ENCODE results near the gene CCR8.

DNA sequence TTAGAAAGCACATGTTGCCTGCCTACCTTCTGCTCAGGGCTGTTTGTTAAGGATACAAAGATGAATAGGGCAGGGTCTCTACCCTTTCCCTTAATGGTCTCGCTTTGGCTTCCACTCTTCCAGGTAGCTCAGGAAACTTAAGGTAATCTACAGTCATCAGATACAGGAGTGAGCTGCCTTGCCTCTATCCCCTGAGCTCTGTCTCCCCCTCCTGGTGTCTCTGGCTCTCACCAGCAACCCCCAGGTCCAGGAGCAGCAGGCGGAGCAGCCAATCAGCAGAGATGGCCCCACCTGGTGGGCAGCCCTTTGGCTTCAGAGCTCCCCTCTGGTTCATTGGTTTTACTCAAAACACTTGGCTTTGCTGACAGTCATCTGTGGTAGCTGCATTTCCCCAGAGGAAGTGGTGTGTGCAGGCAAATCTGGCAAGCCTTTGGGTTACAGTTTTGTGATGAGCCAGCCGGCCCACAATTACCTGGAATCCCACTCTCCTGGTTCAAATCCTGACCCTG, 41.2 kb upstream of the CCR8 start:
- no peak for TF ChIP-seq EZH2 (optimal IDR thresholded peaks at IDR 0.05; ENCODE audit: low read depth, low read length)
- TF ChIP-seq, protein P1, sequence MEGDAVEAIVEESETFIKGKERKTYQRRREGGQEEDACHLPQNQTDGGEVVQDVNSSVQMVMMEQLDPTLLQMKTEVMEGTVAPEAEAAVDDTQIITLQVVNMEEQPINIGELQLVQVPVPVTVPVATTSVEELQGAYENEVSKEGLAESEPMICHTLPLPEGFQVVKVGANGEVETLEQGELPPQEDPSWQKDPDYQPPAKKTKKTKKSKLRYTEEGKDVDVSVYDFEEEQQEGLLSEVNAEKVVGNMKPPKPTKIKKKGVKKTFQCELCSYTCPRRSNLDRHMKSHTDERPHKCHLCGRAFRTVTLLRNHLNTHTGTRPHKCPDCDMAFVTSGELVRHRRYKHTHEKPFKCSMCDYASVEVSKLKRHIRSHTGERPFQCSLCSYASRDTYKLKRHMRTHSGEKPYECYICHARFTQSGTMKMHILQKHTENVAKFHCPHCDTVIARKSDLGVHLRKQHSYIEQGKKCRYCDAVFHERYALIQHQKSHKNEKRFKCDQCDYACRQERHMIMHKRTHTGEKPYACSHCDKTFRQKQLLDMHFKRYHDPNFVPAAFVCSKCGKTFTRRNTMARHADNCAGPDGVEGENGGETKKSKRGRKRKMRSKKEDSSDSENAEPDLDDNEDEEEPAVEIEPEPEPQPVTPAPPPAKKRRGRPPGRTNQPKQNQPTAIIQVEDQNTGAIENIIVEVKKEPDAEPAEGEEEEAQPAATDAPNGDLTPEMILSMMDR (IDR thresholded peaks at IDR 0.05; ENCODE audit: low read length) = peak; percentile 98

All from MM.1S (cell line).